SU-DHL-6 (cell line): ENCODE data around the gene GC.
"Not testable (repeated sequence)": the region's sequence is repeated elsewhere in the genome, so short reads cannot be mapped to it uniquely, and the experiment has no call there.

Source experiments
- H2AFZ ChIP-seq: fragments of 200-600 bp; sonication (generic); 2 replicates; pipeline ENCODE4 v1.6.1; 2014; ENCODE audit warnings: low read depth, mild to moderate bottlenecking, moderate library complexity, mixed read lengths, antibody characterized with exemption, low read length; ENCODE audit not compliant: severe bottlenecking
- H3F3A ChIP-seq: fragments of 200-600 bp; shearing (Covaris generic); 2 replicates; pipeline ENCODE4 v1.6.0; 2016; ENCODE audit warnings: antibody characterized with exemption, mild to moderate bottlenecking; ENCODE audit not compliant: insufficient read depth
- H3K27ac ChIP-seq: fragments of 200-600 bp; sonication (generic); 2 replicates; pipeline ENCODE4 v1.5.1; 2016; ENCODE audit warnings: low read depth, mild to moderate bottlenecking, low read length, moderate library complexity, mixed read lengths
- H3K27me3 ChIP-seq: fragments of 200-600 bp; sonication (generic), shearing (Covaris generic); 2 replicates; pipeline ENCODE4 v1.6.0; 2014; ENCODE audit warnings: mild to moderate bottlenecking, low read length
- H3K36me3 ChIP-seq: fragments of 200-600 bp; sonication (generic); 2 replicates; pipeline ENCODE4 v1.6.1; 2014; ENCODE audit warnings: mild to moderate bottlenecking, low read length, mixed read lengths
- H3K4me2 ChIP-seq: fragments of 300-600, 200-600 bp; shearing (Covaris generic), sonication (generic); 2 replicates; pipeline ENCODE4 v1.6.0; 2014; ENCODE audit warnings: low read length, low read depth, mild to moderate bottlenecking; ENCODE audit not compliant: poor library complexity, severe bottlenecking
- H3K4me3 ChIP-seq: fragments of 200-600 bp; sonication (generic); 2 replicates; pipeline ENCODE4 v1.5.1; 2014; ENCODE audit warnings: antibody characterized with exemption, low read length, mild to moderate bottlenecking, mixed read lengths; ENCODE audit not compliant: insufficient read depth, poor library complexity, severe bottlenecking
- H3K79me2 ChIP-seq: fragments of 200-600 bp; sonication (generic); 2 replicates; pipeline ENCODE4 v1.6.1; 2014; ENCODE audit warnings: mild to moderate bottlenecking, low read length, moderate library complexity; ENCODE audit not compliant: insufficient read depth
- H3K9ac ChIP-seq: fragments of 200-600 bp; sonication (generic); 2 replicates; pipeline ENCODE4 v1.7.0; 2014; ENCODE audit warnings: mild to moderate bottlenecking, low read length
- H3K9me2 ChIP-seq: fragments of 200-600 bp; sonication (generic); replicated peaks from 2 replicates; pipeline ENCODE4 v1.6.1; 2014; ENCODE audit warnings: low read length; ENCODE audit not compliant: insufficient read depth
- H3K9me3 ChIP-seq: fragments of 200-600 bp; sonication (generic); 2 replicates; pipeline ENCODE4 v1.6.1; 2014; ENCODE audit warnings: low read length, mixed read lengths; ENCODE audit not compliant: insufficient read depth
- H4K20me1 ChIP-seq: fragments of 200-600 bp; sonication (generic); 2 replicates; pipeline ENCODE4 v1.6.1; 2014; ENCODE audit warnings: low read depth, mild to moderate bottlenecking, antibody characterized with exemption, low read length, moderate library complexity, mixed read lengths
- EZH2phosphoT487 ChIP-seq: fragments of 200-600 bp; sonication (generic), shearing (Covaris generic); conservative IDR thresholded peaks from 2 replicates; pipeline ENCODE4 v1.6.1; 2018; ENCODE audit warnings: mild to moderate bottlenecking, antibody characterized with exemption, low read length, moderate library complexity, mixed read lengths
- TF ChIP-seq, protein P1 (sequence below): fragments of 200-600 bp; sonication (generic); IDR thresholded peaks from one replicate; pipeline ENCODE4 v1.5.1; 2017; ENCODE audit warnings: antibody characterized with exemption, mild to moderate bottlenecking, low read length, moderate library complexity; ENCODE audit not compliant: insufficient read depth, poor library complexity, severe bottlenecking

GC gene

DNA sequence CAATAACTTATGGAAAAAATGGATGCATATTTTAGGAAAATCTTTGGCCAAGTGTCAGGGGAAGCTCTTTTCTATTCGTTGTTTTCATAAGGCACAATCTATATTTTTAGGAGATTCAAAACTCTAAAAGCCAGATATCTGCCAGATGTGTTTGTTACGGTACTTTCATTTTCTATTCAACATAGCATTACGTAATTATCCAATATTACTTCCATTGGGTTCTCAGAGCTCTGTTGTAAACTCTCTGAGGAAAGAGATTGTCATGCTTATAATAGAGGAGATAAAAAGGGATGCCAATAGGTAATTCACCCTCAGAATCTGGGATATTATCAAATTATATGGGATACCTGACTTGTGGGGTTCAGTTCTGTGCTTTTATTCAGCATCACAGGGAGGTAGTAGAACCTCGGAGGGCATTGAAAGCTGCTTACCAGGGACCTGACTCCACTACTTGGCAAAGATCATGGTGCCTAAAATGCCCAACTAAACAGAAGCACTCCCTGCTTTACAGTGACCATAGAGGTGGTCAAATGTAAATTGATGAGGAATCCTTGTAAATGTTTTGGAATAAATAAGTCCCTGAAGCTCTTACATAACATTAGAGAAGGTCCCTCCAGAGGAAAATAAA lies 32.9 kb upstream of the GC start:
- Histone ChIP-seq H3K36me3 (no peaks in the 10 kb centered on the region), H3K4me2 (no peak overlapping the region), H4K20me1 (no peaks in the 10 kb centered on the region), H3K9ac (no peak overlapping the region), H3K9me2 (no peaks in the 10 kb centered on the region), H3F3A (no peaks in the 10 kb centered on the region), H3K27ac (no peak overlapping the region), H3K4me3 (no peak overlapping the region), H3K9me3 (no peaks in the 10 kb centered on the region), H3K79me2 (no peaks in the 10 kb centered on the region), H3K27me3 (no peaks in the 10 kb centered on the region), H2AFZ (no peak overlapping the region)
- TF ChIP-seq, protein P1, sequence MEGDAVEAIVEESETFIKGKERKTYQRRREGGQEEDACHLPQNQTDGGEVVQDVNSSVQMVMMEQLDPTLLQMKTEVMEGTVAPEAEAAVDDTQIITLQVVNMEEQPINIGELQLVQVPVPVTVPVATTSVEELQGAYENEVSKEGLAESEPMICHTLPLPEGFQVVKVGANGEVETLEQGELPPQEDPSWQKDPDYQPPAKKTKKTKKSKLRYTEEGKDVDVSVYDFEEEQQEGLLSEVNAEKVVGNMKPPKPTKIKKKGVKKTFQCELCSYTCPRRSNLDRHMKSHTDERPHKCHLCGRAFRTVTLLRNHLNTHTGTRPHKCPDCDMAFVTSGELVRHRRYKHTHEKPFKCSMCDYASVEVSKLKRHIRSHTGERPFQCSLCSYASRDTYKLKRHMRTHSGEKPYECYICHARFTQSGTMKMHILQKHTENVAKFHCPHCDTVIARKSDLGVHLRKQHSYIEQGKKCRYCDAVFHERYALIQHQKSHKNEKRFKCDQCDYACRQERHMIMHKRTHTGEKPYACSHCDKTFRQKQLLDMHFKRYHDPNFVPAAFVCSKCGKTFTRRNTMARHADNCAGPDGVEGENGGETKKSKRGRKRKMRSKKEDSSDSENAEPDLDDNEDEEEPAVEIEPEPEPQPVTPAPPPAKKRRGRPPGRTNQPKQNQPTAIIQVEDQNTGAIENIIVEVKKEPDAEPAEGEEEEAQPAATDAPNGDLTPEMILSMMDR, result no peak
- no peak for TF ChIP-seq EZH2phosphoT487

DNA sequence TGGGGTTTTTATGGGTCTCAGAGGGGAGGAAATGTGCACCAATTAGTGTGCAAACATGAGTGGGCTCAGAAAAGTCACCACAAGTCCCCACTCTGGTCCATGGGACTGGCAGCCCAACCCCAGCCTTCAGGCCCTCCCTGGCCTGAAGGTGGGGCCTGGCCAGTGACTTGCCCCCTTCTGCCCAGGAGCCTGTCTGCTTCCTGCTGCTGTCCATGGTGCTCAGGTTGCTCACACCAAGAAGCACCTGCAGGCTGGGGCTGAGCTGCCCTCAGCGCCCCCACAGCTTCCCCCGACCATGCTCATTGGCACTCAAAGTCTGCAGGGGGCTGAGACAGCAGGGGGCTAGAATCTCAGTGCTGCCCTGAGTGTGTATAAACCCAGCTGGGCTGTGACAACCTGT lies 30.6 kb upstream of the GC start:
- Histone ChIP-seq H4K20me1 (no peaks in the 10 kb centered on the region), H3K9me3 (no peaks in the 10 kb centered on the region), H3K27ac (no peak overlapping the region), H3K4me3 (no peak overlapping the region), H3K36me3 (no peaks in the 10 kb centered on the region), H2AFZ (no peak overlapping the region), H3K9ac (no peak overlapping the region), H3K4me2 (no peak overlapping the region), H3K9me2 (no peaks in the 10 kb centered on the region), H3K27me3 (no peaks in the 10 kb centered on the region), H3F3A (no peaks in the 10 kb centered on the region), H3K79me2 (no peaks in the 10 kb centered on the region)
- TF ChIP-seq EZH2phosphoT487, result no peak
- TF ChIP-seq, protein P1, result no peak

DNA sequence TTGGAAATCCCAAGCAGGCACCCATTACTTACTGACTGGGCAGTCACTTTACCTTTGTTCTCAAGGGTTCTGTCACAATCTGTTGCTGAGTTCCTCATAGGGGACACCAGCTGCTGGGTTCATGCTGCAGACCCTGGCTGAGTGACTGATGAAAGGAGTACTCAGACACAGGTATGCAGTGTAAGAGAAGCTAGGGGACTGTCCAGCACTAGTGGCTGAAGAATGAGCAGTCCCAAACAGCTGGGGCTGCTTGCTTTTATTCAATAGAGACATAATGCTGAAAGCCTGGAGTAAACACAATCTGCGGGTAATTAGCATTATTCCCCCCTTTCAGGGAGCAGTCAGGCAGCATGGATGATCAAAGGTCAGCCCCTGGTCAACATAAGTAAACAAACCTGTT lies 25.9 kb upstream of the GC start:
- H3K9ac ChIP-seq, H3K79me2 ChIP-seq, H3F3A ChIP-seq, H3K9me2 ChIP-seq, H3K4me3 ChIP-seq, H3K27me3 ChIP-seq, H3K4me2 ChIP-seq, H4K20me1 ChIP-seq, H3K9me3 ChIP-seq, H3K36me3 ChIP-seq, H2AFZ ChIP-seq, H3K27ac ChIP-seq: not testable (repeated sequence)

DNA sequence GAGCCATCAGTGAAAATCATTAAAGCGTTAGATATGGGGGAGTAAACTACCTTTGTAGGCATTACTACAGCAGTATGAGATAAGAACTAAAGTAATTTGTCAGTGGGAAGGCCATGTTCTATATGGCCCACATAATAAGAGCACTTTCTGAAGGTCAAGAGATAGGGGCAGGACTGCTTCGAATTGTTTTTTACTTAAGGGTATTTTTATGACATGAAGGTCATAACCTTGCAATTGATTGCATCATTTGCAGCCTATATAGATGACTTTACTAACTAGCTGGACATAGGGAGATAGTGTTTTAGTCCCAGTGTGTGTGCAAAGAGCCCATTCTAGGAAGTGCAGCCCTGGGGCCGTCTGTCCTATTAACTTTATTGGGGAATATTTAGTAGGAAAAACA lies 23.6 kb upstream of the GC start:
- Histone ChIP-seq H3K9ac (no peak overlapping the region), H3K36me3 (no peaks in the 10 kb centered on the region), H3F3A (no peaks in the 10 kb centered on the region), H3K4me2 (no peak overlapping the region), H3K9me2 (no peaks in the 10 kb centered on the region), H4K20me1 (no peaks in the 10 kb centered on the region), H3K27me3 (no peaks in the 10 kb centered on the region), H3K79me2 (no peaks in the 10 kb centered on the region), H3K4me3 (no peak overlapping the region), H3K27ac (no peak overlapping the region), H3K9me3 (no peaks in the 10 kb centered on the region), H2AFZ (no peak overlapping the region)
- TF ChIP-seq, protein P1, result no peak
- TF ChIP-seq EZH2phosphoT487, result no peak

DNA sequence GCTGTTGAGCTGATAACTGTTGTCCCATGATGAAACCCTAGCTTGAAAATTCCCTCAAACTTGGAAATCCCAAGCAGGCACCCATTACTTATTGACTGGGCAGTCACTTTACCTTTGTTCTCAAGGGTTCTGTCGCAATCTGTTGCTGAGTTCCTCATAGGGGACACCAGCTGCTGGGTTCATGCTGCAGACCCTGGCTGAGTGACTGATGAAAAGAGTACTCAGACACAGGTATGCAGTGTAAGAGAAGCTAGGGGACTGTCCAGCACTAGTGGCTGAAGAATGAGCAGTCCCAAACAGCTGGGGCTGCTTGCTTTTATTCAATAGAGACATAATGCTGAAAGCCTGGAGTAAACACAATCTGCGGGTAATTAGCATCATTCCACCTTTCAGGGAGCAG lies 21.4 kb upstream of the GC start:
- not testable (repeated sequence) for H3K9me2 ChIP-seq, H3K9me3 ChIP-seq, H3K27ac ChIP-seq, H3K4me2 ChIP-seq, H2AFZ ChIP-seq, H4K20me1 ChIP-seq, H3F3A ChIP-seq, H3K9ac ChIP-seq, H3K4me3 ChIP-seq, H3K36me3 ChIP-seq, H3K79me2 ChIP-seq, H3K27me3 ChIP-seq

DNA sequence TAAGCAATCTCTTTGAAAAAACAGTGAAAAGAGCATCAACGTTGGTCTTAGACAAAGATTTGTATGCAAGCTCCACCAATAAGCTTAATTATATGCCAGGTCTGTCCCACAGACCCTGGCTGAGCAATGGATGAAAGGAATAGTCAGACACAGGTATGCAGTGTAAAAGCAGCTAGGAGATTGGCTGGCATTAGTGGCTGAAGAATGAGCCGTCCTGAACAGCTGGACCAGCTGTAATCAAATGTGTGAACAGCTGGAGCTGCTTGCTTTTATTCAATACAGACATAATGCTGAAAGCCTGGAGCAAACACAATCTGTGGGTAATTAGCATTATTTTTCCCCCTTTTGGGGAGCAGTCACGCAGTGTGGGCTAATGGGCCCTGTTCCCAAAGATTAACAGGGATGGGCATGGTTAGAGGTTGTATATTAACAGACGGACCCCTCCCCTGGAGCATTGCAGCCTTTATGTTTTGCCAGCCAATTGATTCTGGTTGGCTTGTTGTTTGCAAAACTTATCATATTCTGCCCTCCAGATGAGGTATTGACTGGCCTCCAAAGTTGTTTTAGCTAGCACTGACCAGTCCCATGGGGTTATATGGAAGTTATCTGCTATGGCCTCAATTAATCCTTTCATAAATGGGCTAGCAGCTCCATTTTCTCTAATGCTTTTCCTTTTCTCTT lies 20.3 kb upstream of the GC start:
- not testable (repeated sequence) for H3K9me2 ChIP-seq, H3K9me3 ChIP-seq, H3K79me2 ChIP-seq, H4K20me1 ChIP-seq, H3K36me3 ChIP-seq, H3K9ac ChIP-seq, H3K4me3 ChIP-seq, H3K27me3 ChIP-seq, H3K27ac ChIP-seq, H2AFZ ChIP-seq, H3K4me2 ChIP-seq, H3F3A ChIP-seq
